ENCODE results near the gene MR1. TPM values are rescaled to one million over a fixed set of nuclear protein-coding genes. Genes with fewer than 3 reads are reported as not detected.
A peak's percentile ranks its signal among the peaks of the same experiment; 100 is the strongest.

MR1 gene
- total and polyA plus RNA-seq, 2 of the 13 experiments (the other 11 are each of a cell fraction or from before 2014, with no cell fraction given), result 7.7 to 10.4 TPM

- no peak for TF ChIP-seq SIN3B (IDR thresholded peaks at IDR 0.05; ENCODE audit: low read length)
- peak; percentile 78 for TF ChIP-seq ZNF883 (CRISPR knock-in tag; IDR thresholded peaks at IDR 0.05; ENCODE audit: not compliant biosample characterization)
- peak; percentile 31; the same call in 1 of the 2 replicates for TF ChIP-seq ARID5B (CRISPR knock-in tag; IDR thresholded peaks at IDR 0.05)
- no peak for TF ChIP-seq FOXO1 (CRISPR knock-in tag; IDR thresholded peaks at IDR 0.05)
- peak; percentile 37; the same call in 1 of the 2 replicates for TF ChIP-seq RXRA (CRISPR knock-in tag; IDR thresholded peaks at IDR 0.05)
- TF ChIP-seq, protein P1, sequence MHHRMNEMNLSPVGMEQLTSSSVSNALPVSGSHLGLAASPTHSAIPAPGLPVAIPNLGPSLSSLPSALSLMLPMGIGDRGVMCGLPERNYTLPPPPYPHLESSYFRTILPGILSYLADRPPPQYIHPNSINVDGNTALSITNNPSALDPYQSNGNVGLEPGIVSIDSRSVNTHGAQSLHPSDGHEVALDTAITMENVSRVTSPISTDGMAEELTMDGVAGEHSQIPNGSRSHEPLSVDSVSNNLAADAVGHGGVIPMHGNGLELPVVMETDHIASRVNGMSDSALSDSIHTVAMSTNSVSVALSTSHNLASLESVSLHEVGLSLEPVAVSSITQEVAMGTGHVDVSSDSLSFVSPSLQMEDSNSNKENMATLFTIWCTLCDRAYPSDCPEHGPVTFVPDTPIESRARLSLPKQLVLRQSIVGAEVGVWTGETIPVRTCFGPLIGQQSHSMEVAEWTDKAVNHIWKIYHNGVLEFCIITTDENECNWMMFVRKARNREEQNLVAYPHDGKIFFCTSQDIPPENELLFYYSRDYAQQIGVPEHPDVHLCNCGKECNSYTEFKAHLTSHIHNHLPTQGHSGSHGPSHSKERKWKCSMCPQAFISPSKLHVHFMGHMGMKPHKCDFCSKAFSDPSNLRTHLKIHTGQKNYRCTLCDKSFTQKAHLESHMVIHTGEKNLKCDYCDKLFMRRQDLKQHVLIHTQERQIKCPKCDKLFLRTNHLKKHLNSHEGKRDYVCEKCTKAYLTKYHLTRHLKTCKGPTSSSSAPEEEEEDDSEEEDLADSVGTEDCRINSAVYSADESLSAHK (CRISPR knock-in tag; IDR thresholded peaks at IDR 0.05; ENCODE audit: borderline replicate concordance), result no peak
- no peak for TF ChIP-seq NFE2L2 (IDR thresholded peaks at IDR 0.05; ENCODE audit: low read length)
- TF ChIP-seq KAT2B (IDR thresholded peaks at IDR 0.05; ENCODE audit: borderline replicate concordance, low read depth, low read length), result no peak
- TF ChIP-seq, protein P2, sequence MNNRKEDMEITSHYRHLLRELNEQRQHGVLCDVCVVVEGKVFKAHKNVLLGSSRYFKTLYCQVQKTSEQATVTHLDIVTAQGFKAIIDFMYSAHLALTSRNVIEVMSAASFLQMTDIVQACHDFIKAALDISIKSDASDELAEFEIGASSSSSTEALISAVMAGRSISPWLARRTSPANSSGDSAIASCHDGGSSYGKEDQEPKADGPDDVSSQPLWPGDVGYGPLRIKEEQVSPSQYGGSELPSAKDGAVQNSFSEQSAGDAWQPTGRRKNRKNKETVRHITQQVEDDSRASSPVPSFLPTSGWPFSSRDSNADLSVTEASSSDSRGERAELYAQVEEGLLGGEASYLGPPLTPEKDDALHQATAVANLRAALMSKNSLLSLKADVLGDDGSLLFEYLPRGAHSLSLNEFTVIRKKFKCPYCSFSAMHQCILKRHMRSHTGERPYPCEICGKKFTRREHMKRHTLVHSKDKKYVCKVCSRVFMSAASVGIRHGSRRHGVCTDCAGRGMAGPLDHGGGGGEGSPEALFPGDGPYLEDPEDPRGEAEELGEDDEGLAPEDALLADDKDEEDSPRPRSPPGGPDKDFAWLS (CRISPR knock-in tag; IDR thresholded peaks at IDR 0.05; ENCODE audit: borderline replicate concordance), result no peak
- TF ChIP-seq, protein P3, sequence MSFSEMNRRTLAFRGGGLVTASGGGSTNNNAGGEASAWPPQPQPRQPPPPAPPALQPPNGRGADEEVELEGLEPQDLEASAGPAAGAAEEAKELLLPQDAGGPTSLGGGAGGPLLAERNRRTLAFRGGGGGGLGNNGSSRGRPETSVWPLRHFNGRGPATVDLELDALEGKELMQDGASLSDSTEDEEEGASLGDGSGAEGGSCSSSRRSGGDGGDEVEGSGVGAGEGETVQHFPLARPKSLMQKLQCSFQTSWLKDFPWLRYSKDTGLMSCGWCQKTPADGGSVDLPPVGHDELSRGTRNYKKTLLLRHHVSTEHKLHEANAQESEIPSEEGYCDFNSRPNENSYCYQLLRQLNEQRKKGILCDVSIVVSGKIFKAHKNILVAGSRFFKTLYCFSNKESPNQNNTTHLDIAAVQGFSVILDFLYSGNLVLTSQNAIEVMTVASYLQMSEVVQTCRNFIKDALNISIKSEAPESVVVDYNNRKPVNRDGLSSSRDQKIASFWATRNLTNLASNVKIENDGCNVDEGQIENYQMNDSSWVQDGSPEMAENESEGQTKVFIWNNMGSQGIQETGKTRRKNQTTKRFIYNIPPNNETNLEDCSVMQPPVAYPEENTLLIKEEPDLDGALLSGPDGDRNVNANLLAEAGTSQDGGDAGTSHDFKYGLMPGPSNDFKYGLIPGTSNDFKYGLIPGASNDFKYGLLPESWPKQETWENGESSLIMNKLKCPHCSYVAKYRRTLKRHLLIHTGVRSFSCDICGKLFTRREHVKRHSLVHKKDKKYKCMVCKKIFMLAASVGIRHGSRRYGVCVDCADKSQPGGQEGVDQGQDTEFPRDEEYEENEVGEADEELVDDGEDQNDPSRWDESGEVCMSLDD (CRISPR knock-in tag; IDR thresholded peaks at IDR 0.05; ENCODE audit: borderline replicate concordance), result no peak
- TF ChIP-seq CSRNP1 (CRISPR knock-in tag; IDR thresholded peaks at IDR 0.05), result 0 out of 2 replicates have a peak, but pooled peaks have one; percentile 30
- peak; percentile 82 for TF ChIP-seq HIVEP1 (CRISPR knock-in tag; IDR thresholded peaks at IDR 0.05)
- no peak for TF ChIP-seq PHF21A (CRISPR knock-in tag; IDR thresholded peaks at IDR 0.05)
These were observed 71.0 kb downstream of the MR1 start (continued) for GRCh38 chr1:181104790-181105133.
